NOMO-1 treated with DMSO at 0.1 percent for 48 hours (cell line): ENCODE data around the gene CFAP99.

Source experiments
- DNase-seq: peaks from one replicate; lab custom pipeline; 2025; ENCODE audit not compliant: unreplicated experiment; lab: John Stamatoyannopoulos, UW

CFAP99 gene

DNA sequence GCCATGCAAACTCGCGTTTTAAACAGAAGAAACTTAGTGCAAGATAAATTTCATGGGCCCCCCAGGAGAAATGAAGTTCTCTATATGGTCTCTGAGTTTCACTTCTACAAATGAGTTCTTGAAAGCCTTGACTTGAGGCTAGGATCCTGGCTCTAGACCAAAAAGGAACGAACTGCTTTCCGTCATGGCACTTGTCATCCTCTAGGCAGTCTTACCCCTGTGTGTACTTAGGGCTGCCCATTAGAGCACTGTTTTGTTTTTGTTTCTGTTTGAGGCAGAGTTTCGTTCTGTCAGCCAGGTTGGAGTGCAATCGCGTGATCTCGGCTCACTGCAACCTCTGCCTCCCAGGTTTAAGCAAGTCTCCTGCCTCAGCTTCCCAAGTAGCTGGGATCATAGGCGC is 79.2 kb downstream of the CFAP99 start:
- peak; percentile 95 for DNase-seq

- no peak for DNase-seq
Measured at GRCh38 chr4:2500547-2500946, 81.8 kb downstream of the CFAP99 start.

DNA sequence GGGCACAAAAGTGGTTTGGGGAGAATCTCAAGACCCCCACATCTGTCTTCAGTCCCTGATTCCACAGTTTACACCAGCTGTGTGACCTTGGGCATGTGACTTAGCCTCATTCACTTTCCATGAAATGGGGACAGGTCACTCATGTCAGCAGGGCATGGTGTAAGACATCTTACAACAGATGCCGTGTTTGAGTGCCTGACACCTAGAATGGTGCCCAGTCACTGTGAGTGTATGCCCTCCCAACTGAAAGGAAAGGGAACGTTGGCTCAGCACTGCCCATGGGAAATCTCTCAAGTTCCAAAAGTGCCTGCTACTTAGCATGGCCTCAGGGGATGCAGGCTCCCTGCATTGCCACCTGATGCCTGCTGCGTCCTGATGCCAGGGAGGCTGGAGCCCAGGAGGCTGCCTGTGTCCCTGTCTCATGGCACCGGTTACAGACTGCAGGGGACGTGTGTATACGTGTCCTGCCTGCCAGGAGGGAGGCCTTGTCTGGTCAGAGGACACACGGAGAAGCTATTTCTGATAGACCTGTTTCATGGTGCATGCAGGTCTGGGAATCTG is 82.4 kb downstream of the CFAP99 start:
- DNase-seq: no peak

GRCh38 chr4:2503809-2504208 is 85.1 kb downstream of the CFAP99 start:
- no peak for DNase-seq

DNA sequence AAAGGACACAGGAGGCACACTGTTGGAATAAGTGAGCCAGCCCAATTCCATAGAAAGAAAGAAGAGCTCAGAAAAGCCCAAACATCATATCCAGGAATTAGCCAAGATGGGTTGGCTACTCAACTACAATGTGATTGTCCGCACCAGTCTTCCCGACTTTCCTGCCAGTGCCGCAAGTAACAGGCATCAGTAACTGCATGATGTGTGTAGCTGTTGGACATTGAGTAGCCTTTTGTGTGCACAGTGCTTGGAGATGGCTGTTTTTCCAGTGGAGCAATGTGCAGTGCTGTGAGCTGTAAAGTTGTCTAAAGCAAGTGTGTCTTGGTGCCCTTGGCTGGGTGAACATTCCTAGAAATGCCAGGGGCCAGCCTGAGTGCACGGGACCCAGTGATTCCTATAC is 88.5 kb downstream of the CFAP99 start:
- DNase-seq: no peak

GRCh38 chr4:2507855-2508254 is 89.1 kb downstream of the CFAP99 start:
- no peak for DNase-seq

- DNase-seq: no peak
Measured at GRCh38 chr4:2510351-2511259, 91.8 kb downstream of the CFAP99 start.

- no peak for DNase-seq
Measured at GRCh38 chr4:2511645-2512131, 92.9 kb downstream of the CFAP99 start.
